K562 (cell line): Measurements from ENCODE around the gene NMT1. TPM values are rescaled to one million over a fixed set of nuclear protein-coding genes. Genes with fewer than 3 reads are reported as not detected.
A peak's percentile ranks its signal among the peaks of the same experiment; 100 is the strongest.

Experiments
- ADNP ChIP-seq: fragments of 200-800 bp; sonication (Bioruptor generic); IDR thresholded peaks from 2 replicates; pipeline ENCODE4 v1.6.1; 2016; ENCODE audit warnings: missing genetic modification characterization, missing compliant biosample characterization
- BCOR ChIP-seq: fragments of 450-650 bp; IDR thresholded peaks from 2 replicates; pipeline ENCODE4 v1.6.1; 2016
- BDP1 ChIP-seq: IDR thresholded peaks from 3 replicates; pipeline ENCODE4 v1.6.1; 2011; ENCODE audit not compliant: insufficient read length, insufficient read depth
- CHD4 ChIP-seq: fragments of 200-600 bp; sonication (generic); IDR thresholded peaks from 3 replicates; pipeline ENCODE4 v1.6.1; 2012; ENCODE audit warnings: low read depth, mild to moderate bottlenecking, mixed read lengths, low read length, inconsistent platforms; ENCODE audit not compliant: insufficient read depth, insufficient replicate concordance, poor library complexity, severe bottlenecking
- CREM ChIP-seq: IDR thresholded peaks from 2 replicates; pipeline ENCODE4 v1.6.1; 2014; ENCODE audit warnings: antibody characterized with exemption, low read depth
- KAT7 ChIP-seq: sonication (generic); formaldehyde crosslinking; IDR thresholded peaks from 2 replicates; pipeline ENCODE4 v1.8.0; 2022; ENCODE audit warnings: missing genetic modification reagents, mild to moderate bottlenecking, borderline replicate concordance
- POLR2H ChIP-seq: IDR thresholded peaks from 2 replicates; pipeline ENCODE4 v1.6.1; 2016; ENCODE audit warnings: missing genetic modification characterization, low read depth, mild to moderate bottlenecking, control low read depth, missing compliant biosample characterization, moderate library complexity
- RAD51 ChIP-seq: fragments of 450-650 bp; IDR thresholded peaks from 2 replicates; pipeline ENCODE4 v1.7.1; 2016; ENCODE audit warnings: low read depth, mild to moderate bottlenecking, borderline replicate concordance
- SIN3A ChIP-seq, 2 experiments: fragments of 150-350 bp in 1 of 2; IDR thresholded peaks; 2 replicates each; pipeline ENCODE4 v1.6.1; 2011 to 2016; ENCODE audit warnings: borderline replicate concordance in 2 of 2, low read depth in 2 of 2, low read length in 2 of 2, mild to moderate bottlenecking in 2 of 2, moderate library complexity in 2 of 2; ENCODE audit not compliant: control insufficient read depth in 1 of 2
- SMARCC2 ChIP-seq: fragments of 450-650 bp; IDR thresholded peaks from 2 replicates; pipeline ENCODE4 v1.6.1; 2017; ENCODE audit warnings: antibody characterized with exemption, moderate library complexity, mild to moderate bottlenecking, low read depth
- SREBF1 ChIP-seq: fragments of 150-350 bp; IDR thresholded peaks from 2 replicates; pipeline ENCODE4 v1.6.1; 2014; ENCODE audit warnings: antibody characterized with exemption, low read depth, low read length, borderline replicate concordance
- SRSF3 ChIP-seq: fragments of 200-400 bp; formaldehyde crosslinking; IDR thresholded peaks from 2 replicates; pipeline ENCODE4 v1.6.1; 2016; ENCODE audit warnings: mild to moderate bottlenecking, low read length, moderate library complexity; ENCODE audit not compliant: insufficient read depth
- ZNF143 ChIP-seq: sonication (generic); formaldehyde crosslinking; IDR thresholded peaks from 2 replicates; pipeline ENCODE4 v1.9.0; 2022; ENCODE audit warnings: mild to moderate bottlenecking, missing genetic modification reagents
- ZNF197 ChIP-seq: fragments of 200-800 bp; sonication (Bioruptor generic); IDR thresholded peaks from 2 replicates; pipeline ENCODE4 v1.6.1; 2016; ENCODE audit warnings: low read depth, missing genetic modification characterization, missing compliant biosample characterization
- ZNF311 ChIP-seq: fragments of 250-450 bp; sonication (Bioruptor Pico); IDR thresholded peaks from 2 replicates; pipeline ENCODE4 v1.4.0; 2020; ENCODE audit warnings: mild to moderate bottlenecking, moderate library complexity
- polyA plus RNA-seq, 8 experiments: library from polyadenylated mRNA; depleted of rRNA in 4 of 8; stranded (reverse) in 5 of 8; unstranded in 3 of 8; fragments of >200 nt; fragmentation: Nextera tagmentation in 2 of 8; fragmentation: Illumina TruSeq in 1 of 8; extraction: Ambion mirVana in 2 of 8; extraction: Trizol in 1 of 8; gene quantifications; 2 replicates each; pipeline versions ENCODE4 v1.2.1 to v1.2.3, GENCODE V29; 2011 to 2014; ENCODE audit warnings: inconsistent platforms in 1 of 8, missing spikeins in 1 of 8
- total RNA-seq, 7 experiments: library from RNA; depleted of rRNA in 6 of 7; stranded (reverse); fragments of >200 nt in 6 of 7; fragmentation: Illumina TruSeq in 2 of 7; extraction: Trizol in 2 of 7; gene quantifications; 2 replicates each; pipeline versions ENCODE4 v1.2.1 to v1.2.3, GENCODE V29; 2011 to 2021; ENCODE audit warnings: low replicate concordance in 1 of 7
- TF ChIP-seq, protein P1 (sequence below): fragments of 450-650 bp; IDR thresholded peaks from 2 replicates; pipeline ENCODE4 v1.6.1; 2018; ENCODE audit not compliant: partially characterized antibody
- TF ChIP-seq, protein P2 (sequence below): sonication (generic); formaldehyde crosslinking; IDR thresholded peaks from 2 replicates; pipeline ENCODE4 v1.8.1; 2022; ENCODE audit warnings: missing genetic modification reagents
- TF ChIP-seq, protein P3 (sequence below): fragments of 150-350 bp; conservative IDR thresholded peaks from 2 replicates; pipeline ENCODE4 v1.6.1; 2014; ENCODE audit warnings: low read length

Gene NMT1
- total and polyA plus RNA-seq, 9 of the 15 experiments (the other 6 are each of a cell fraction or from before 2014, with no cell fraction given): 86.7 to 569 (median 213) TPM

DNA sequence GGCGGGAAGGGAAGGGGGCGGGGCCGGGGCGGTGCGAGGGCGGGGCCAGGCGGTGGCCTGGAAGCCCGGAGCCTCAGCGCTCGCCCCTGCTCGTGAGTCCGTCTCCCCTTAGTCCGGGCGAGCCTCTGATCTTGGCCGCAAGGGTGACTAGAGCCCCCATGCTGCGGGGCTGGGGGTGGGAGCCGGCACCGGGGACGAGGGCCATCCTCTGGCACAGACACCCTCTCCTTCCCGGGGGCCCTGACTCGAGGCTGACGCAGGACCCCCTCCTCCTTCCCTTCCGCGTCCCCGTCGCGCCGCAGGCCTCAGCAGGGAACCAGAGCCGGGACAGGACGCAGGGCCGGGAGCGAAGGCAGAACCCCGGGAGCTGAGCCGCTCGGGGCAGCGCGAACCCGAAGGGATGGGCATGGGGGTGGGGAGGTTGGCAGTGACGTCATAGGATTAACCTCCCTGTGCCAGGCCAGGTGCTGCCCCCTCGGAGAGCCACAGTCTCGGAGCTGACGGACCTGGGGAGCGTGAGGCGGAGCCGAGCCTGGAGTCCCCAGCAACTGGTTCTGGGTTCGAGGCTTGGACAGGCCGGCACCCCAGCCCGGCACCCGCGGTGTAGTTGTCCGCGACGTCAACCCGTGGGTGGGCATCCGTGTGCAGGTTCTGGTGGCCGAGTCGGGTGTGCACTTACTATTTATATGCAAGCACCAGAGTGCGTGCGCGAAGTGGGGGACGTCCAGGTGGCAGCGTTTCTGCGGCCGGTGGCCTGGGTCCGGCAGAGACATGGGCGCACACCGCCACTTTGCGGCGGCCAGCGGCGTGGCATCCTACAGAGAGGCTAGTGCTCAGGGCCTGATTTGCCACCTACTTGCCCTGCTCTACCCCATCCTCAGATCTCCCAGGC lies 71.7 kb downstream of the NMT1 start (continued):
- TF ChIP-seq, protein P1, sequence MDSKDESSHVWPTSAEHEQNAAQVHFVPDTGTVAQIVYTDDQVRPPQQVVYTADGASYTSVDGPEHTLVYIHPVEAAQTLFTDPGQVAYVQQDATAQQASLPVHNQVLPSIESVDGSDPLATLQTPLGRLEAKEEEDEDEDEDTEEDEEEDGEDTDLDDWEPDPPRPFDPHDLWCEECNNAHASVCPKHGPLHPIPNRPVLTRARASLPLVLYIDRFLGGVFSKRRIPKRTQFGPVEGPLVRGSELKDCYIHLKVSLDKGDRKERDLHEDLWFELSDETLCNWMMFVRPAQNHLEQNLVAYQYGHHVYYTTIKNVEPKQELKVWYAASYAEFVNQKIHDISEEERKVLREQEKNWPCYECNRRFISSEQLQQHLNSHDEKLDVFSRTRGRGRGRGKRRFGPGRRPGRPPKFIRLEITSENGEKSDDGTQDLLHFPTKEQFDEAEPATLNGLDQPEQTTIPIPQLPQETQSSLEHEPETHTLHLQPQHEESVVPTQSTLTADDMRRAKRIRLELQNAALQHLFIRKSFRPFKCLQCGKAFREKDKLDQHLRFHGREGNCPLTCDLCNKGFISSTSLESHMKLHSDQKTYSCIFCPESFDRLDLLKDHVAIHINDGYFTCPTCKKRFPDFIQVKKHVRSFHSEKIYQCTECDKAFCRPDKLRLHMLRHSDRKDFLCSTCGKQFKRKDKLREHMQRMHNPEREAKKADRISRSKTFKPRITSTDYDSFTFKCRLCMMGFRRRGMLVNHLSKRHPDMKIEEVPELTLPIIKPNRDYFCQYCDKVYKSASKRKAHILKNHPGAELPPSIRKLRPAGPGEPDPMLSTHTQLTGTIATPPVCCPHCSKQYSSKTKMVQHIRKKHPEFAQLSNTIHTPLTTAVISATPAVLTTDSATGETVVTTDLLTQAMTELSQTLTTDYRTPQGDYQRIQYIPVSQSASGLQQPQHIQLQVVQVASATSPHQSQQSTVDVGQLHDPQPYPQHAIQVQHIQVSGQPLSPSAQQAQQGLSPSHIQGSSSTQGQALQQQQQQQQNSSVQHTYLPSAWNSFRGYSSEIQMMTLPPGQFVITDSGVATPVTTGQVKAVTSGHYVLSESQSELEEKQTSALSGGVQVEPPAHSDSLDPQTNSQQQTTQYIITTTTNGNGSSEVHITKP: no peak
- TF ChIP-seq ADNP (tag): no peak
- TF ChIP-seq BCOR: 0 out of 2 replicates have a peak, but pooled peaks have one; percentile 43
- peak; percentile 46 for TF ChIP-seq CHD4
- TF ChIP-seq, protein P2, sequence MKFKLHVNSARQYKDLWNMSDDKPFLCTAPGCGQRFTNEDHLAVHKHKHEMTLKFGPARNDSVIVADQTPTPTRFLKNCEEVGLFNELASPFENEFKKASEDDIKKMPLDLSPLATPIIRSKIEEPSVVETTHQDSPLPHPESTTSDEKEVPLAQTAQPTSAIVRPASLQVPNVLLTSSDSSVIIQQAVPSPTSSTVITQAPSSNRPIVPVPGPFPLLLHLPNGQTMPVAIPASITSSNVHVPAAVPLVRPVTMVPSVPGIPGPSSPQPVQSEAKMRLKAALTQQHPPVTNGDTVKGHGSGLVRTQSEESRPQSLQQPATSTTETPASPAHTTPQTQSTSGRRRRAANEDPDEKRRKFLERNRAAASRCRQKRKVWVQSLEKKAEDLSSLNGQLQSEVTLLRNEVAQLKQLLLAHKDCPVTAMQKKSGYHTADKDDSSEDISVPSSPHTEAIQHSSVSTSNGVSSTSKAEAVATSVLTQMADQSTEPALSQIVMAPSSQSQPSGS (CRISPR knock-in tag): peak; percentile 94
- TF ChIP-seq SRSF3: no peak
- no peak for TF ChIP-seq ZNF197 (CRISPR knock-in tag)
- TF ChIP-seq SIN3A (IDR thresholded peaks at IDR 0.05; ENCODE audit: borderline replicate concordance in 2 of 2, control insufficient read depth in 1 of 2, low read depth in 2 of 2, low read length in 2 of 2): peak in 1 of 2 experiments; percentile 20; a peak in 1 of 4 replicates
- no peak for TF ChIP-seq POLR2H (tag)
- no peak for TF ChIP-seq ZNF143
- TF ChIP-seq RAD51: no peak
- TF ChIP-seq ZNF311 (CRISPR knock-in tag): no peak
- TF ChIP-seq SMARCC2: no peak
- TF ChIP-seq, protein P3, sequence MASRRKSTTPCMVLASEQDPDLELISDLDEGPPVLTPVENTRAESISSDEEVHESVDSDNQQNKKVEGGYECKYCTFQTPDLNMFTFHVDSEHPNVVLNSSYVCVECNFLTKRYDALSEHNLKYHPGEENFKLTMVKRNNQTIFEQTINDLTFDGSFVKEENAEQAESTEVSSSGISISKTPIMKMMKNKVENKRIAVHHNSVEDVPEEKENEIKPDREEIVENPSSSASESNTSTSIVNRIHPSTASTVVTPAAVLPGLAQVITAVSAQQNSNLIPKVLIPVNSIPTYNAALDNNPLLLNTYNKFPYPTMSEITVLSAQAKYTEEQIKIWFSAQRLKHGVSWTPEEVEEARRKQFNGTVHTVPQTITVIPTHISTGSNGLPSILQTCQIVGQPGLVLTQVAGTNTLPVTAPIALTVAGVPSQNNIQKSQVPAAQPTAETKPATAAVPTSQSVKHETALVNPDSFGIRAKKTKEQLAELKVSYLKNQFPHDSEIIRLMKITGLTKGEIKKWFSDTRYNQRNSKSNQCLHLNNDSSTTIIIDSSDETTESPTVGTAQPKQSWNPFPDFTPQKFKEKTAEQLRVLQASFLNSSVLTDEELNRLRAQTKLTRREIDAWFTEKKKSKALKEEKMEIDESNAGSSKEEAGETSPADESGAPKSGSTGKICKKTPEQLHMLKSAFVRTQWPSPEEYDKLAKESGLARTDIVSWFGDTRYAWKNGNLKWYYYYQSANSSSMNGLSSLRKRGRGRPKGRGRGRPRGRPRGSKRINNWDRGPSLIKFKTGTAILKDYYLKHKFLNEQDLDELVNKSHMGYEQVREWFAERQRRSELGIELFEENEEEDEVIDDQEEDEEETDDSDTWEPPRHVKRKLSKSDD: 0 out of 2 replicates have a peak, but pooled peaks have one; percentile 16
- TF ChIP-seq CREM: peak; percentile 82
- no peak for TF ChIP-seq KAT7 (CRISPR knock-in tag)
- no peak for TF ChIP-seq BDP1
- no peak for TF ChIP-seq SREBF1
